Activated T-helper 2 cell treated with anti-CD3 and anti-CD28 coated beads, Interferon-gamma antibody, Interleukin-2, Interleukin-4, amounts not matched to agents 10 μg/mL and 5 μg/mL and 100 μg/mL, durations not matched to agents 14 hours and 24 hours and 36 hours (primary cell): Measurements from ENCODE around the gene GRIN2A. TPM values are rescaled to one million over a fixed set of nuclear protein-coding genes. Genes with fewer than 3 reads are reported as not detected.
A peak's percentile ranks its signal among the peaks of the same experiment; 100 is the strongest.

Experiments
- DNase-seq: peaks from one replicate; pipeline ENCODE4 v3.0.0; 2021; ENCODE audit warnings: low spot score
- H3K27ac Mint-ChIP-seq: one replicate; pipeline ENCODE4 v1.8.0; 2021; ENCODE audit warnings: mixed read lengths
- H3K27me3 Mint-ChIP-seq: one replicate; pipeline ENCODE4 v1.8.0; 2021; ENCODE audit warnings: low read depth, mixed read lengths
- H3K36me3 Mint-ChIP-seq: one replicate; pipeline ENCODE4 v1.8.0; 2021; ENCODE audit warnings: low read depth, mixed read lengths
- H3K4me1 Mint-ChIP-seq: one replicate; pipeline ENCODE4 v1.8.0; 2021; ENCODE audit warnings: low read depth, mixed read lengths
- H3K4me3 Mint-ChIP-seq: one replicate; pipeline ENCODE4 v1.8.0; 2021; ENCODE audit warnings: low read depth, mild to moderate bottlenecking, moderate library complexity, mixed read lengths
- H3K9me3 Mint-ChIP-seq: one replicate; pipeline ENCODE4 v1.8.0; 2021; ENCODE audit warnings: mixed read lengths
- intact Hi-C: fragments of 100-400 bp; cut with micrococcal nuclease; formaldehyde crosslinking; loops from one replicate; pipeline ENCODE4 v1.15.1; 2023
- total RNA-seq: library from RNA; stranded (reverse); gene quantifications from 2 replicates; pipeline ENCODE4 v1.2.3, GENCODE V29; 2022

Gene GRIN2A
- total RNA-seq, result not detected in 2 replicates

DNA sequence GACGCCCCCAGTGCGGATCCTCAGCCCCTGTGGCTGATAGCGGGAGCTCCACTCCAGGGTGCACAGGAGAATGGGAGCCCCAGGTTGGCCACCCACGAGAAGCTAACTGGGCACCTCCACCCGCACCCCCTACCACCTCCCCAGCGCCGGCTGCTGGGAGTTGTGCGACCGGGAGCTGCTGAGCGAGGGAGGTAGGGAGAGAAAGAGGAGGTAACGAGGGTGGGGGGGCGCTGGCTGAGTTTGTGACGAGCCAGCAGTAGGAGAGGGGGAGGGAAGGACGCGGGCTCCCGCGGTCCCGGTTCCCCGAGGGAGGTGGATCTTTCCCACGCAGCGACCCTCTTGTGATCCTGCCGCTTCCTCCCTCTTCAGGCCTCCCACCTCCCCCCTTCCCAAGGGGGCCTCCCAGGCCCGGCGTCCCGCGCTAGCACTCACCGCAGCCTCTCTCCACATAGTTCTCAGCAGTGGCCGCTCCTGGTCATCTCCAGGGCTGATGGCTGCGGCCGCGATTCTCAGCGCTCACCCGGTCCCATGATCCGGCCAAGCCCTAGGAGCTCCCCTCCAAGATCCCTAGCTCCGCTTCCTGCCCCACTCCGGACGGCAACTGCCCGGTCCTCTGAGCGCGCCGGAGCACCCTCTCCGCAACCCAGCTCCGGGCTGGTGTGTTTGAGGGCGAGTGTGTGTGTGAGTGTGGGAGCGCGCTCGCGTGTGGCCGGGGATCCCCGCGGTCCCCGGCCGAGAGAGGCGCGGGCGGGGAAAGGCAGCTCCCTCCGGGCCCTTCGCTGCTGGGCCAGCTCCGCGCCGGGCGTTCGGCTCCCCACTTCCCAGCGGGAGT lies at the start of gene GRIN2A:
GRIN2A (minus strand) TSS at position 207 of the 832 bp plus-strand sequence. CDS start 2,017 bp downstream, outside the sequence.
- peak within 1 kb of the TSS; percentile 3 for H3K4me3 Mint-ChIP-seq
- H3K36me3 Mint-ChIP-seq, result no peaks in the 10 kb centered on the region
- H3K27ac Mint-ChIP-seq, result no peak within 1 kb of the TSS
- no peaks in the 10 kb centered on the region for H3K9me3 Mint-ChIP-seq
- intact Hi-C loops, result no loop called here
- no peak for DNase-seq
- H3K4me1 Mint-ChIP-seq, result no peaks in the 10 kb centered on the region
- H3K27me3 Mint-ChIP-seq, result peaks cover 37% of the 10 kb centered on the region

DNA sequence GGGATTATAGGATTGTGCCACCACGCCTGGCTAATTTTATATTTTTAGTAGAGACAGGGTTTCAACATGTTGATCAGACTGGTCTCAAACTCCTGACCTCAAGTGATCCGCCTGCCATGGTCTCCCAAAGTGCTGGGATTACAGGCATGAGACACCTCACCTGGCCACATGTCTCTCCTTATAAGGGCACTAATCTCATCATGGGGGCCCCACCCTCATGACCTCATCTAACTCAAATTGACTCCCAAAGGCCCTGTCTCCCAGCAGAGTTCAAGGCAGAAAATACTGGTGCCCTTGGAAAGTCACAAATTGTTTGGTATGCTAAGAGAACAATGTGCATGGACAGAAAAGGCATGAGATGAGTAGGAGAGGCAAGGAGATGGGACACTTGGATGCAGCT lies 49.3 kb upstream of the GRIN2A start:
- DNase-seq, result no peak
- Mint-ChIP-seq H3K4me3 (no peak overlapping the region), H3K27ac (no peak overlapping the region), H3K4me1 (no peaks in the 10 kb centered on the region), H3K36me3 (no peaks in the 10 kb centered on the region), H3K9me3 (peaks cover 6% of the 10 kb centered on the region), H3K27me3 (no peaks in the 10 kb centered on the region)
- intact Hi-C loops, result no loop called here

DNA sequence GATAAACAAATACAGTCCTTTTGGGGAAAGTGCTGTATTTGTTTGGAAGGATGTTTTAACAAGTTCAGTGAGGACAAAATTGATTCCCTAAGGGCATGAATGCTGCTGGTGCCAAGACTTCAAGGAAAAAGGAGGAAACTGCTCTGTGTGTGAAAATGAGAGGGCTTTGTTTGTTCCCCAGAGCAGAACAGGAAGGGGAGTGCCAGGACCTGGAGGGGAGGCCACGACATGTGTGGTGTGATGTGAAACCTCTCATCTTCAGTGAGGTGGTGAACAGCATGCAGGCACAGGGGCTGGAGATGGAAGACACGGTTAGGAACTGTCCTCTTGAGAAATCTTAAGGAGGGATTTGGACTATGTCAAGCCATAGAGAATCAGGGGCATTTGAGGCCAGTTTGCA lies 46.6 kb upstream of the GRIN2A start:
- no peak overlapping the region for H3K27ac Mint-ChIP-seq
- H3K9me3 Mint-ChIP-seq, result peaks cover 6% of the 10 kb centered on the region
- H3K36me3 Mint-ChIP-seq, result no peaks in the 10 kb centered on the region
- no peak for DNase-seq
- H3K4me1 Mint-ChIP-seq, result no peaks in the 10 kb centered on the region
- H3K4me3 Mint-ChIP-seq, result no peak overlapping the region
- intact Hi-C loops, result no loop called here
- no peaks in the 10 kb centered on the region for H3K27me3 Mint-ChIP-seq

DNA sequence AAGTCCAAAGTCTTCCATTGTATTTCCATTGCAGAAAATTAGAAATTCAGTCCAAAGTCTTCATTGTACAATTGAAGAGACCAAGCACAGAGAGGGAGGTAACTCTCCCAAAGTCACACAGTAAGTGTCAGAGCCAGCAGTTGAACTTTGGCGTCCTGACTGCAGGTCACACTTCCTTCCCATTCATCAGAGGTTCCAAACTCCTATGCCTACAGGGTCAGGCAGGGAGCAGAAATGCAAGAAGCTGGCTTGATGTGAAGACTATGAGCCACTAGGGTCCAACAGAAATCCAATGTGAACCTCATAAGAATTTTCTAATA lies 44.7 kb upstream of the GRIN2A start:
- DNase-seq, result no peak
- Mint-ChIP-seq H3K27me3 (no peaks in the 10 kb centered on the region), H3K9me3 (peaks cover 6% of the 10 kb centered on the region), H3K4me3 (no peak overlapping the region), H3K27ac (no peak overlapping the region), H3K36me3 (no peaks in the 10 kb centered on the region), H3K4me1 (no peaks in the 10 kb centered on the region)
- intact Hi-C loops, result no loop called here

DNA sequence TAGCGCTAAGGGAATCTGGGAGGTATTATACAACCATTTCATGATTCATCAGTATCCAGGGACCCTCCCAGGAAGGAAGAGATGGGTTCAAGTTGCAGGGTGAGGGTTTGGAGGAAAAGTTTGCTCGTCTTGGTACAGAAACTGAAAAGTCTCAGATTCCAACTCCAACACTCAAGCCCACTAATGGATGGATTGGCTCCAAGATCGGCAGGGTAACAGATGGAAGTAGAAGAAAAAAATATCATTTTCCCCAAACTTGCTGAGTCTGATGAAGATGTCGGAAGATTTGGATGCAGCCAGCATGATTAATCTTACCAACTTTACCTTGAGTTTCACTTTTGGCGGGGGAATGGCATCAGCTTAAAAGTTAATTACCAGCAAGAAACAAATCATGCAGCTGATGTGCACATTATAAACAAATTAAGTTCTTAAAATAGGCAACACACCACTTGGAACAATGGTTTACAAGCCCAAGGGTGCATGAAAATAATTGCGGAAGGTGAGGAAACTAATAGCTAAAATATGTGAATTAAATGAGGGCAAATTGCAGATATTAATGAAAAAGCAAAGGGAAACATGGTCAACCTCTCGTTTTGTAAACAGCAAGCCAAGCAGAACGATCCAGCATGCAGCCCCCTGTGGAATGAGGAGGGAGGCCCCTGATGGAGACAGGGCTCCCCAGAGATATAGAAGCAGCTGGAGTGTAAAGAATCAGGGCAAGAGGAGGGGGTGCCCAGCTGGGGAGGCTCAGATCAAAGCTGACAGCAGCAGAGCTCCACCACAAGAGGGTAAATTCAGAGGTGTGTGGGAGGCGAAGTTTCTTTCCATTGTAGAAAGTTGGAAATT lies 44.1 kb upstream of the GRIN2A start:
- no peaks in the 10 kb centered on the region for H3K36me3 Mint-ChIP-seq
- H3K4me3 Mint-ChIP-seq, result no peak overlapping the region
- DNase-seq, result no peak
- no peaks in the 10 kb centered on the region for H3K9me3 Mint-ChIP-seq
- H3K27me3 Mint-ChIP-seq, result no peaks in the 10 kb centered on the region
- no peaks in the 10 kb centered on the region for H3K4me1 Mint-ChIP-seq
- intact Hi-C loops, result no loop called here
- H3K27ac Mint-ChIP-seq, result no peak overlapping the region

DNA sequence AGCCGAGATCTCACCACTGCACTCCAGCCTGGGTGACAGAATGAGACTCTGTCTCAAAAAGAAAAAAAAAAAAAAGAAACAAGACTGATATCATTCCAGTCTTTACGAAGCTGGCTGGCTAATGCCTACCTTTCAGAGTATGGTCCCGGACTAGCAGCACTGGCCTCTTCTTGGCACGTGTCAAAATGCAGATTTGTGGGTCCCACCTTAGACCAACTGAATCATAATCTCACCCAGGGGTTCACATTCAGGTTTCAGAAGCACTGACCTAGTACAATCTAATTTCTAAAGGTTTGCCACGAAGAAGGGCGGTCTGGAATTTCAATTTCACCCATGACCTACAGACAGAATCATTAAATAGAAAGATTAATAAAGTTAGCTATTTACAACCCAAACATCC lies 43.4 kb upstream of the GRIN2A start:
- no peaks in the 10 kb centered on the region for H3K9me3 Mint-ChIP-seq
- H3K27ac Mint-ChIP-seq, result no peak overlapping the region
- no peaks in the 10 kb centered on the region for H3K27me3 Mint-ChIP-seq
- DNase-seq, result no peak
- no peaks in the 10 kb centered on the region for H3K36me3 Mint-ChIP-seq
- H3K4me3 Mint-ChIP-seq, result no peak overlapping the region
- H3K4me1 Mint-ChIP-seq, result no peaks in the 10 kb centered on the region
- intact Hi-C loops, result no loop called here

DNA sequence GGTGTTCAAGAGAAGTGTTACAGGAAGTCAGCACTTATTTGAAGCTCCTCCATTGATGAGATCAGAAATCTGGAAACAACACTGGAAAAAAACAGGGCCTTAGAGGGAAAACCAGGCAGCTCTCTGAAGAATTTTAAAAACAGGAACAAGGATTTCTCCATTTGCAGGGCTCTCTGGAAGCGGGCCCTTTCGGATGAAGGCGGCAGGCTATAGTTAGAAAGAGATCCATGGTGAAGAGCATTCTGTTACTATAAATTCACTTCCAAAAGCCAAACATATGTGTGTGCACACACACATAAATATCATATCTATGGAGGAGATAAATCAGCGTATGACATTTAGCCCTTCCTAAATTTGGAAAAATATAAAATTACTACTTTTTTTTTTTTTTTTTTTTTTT lies 42.6 kb upstream of the GRIN2A start:
- Mint-ChIP-seq H3K4me1 (no peaks in the 10 kb centered on the region), H3K9me3 (no peaks in the 10 kb centered on the region), H3K27me3 (no peaks in the 10 kb centered on the region), H3K27ac (no peak overlapping the region), H3K36me3 (no peaks in the 10 kb centered on the region), H3K4me3 (no peak overlapping the region)
- DNase-seq, result no peak
- intact Hi-C loops, result no loop called here

DNA sequence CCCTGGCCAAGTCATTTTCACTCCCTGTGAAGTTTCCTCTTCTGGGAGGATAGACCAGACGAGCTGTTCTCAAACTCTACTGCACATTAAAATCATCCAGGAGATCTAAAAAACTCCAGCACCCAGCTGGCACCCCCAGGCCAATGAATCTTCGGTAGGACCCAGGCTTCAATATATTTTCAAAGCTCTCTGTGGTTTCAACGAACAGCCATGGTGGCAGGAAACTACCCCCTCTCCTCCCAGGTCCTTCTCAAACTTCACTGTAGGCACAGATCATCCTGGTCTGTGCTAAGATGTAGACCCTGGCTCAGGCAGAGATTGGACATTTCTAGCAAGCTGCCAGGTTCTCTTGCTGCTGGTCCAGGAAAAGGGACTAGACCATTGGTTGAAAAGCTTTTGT lies 38.7 kb upstream of the GRIN2A start:
- Mint-ChIP-seq H3K4me1 (no peaks in the 10 kb centered on the region), H3K36me3 (no peaks in the 10 kb centered on the region), H3K9me3 (no peaks in the 10 kb centered on the region), H3K27ac (no peak overlapping the region), H3K27me3 (no peaks in the 10 kb centered on the region), H3K4me3 (no peak overlapping the region)
- intact Hi-C loops, result no loop called here
- no peak for DNase-seq

DNA sequence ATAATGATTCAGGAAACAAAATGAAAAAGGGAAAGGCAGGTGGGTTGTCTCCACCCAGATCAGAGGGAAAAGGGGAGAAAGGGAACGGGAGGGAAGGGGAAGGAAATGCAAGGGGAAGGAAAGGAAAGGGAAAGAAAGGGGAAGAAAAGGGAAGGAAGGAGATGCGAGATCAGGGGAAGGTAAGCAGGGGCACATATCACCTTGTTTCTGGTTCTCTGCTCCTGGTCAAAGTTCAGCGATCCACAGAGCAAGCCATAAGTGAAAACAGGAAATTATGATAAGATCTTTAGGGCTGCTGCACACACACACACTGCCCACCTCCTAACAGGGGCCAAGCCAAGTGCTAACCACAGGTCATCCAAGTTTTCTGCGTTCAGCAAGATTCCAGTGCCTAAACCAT lies 37.5 kb upstream of the GRIN2A start:
- no peak overlapping the region for H3K27ac Mint-ChIP-seq
- H3K9me3 Mint-ChIP-seq, result no peaks in the 10 kb centered on the region
- no peaks in the 10 kb centered on the region for H3K36me3 Mint-ChIP-seq
- H3K27me3 Mint-ChIP-seq, result no peaks in the 10 kb centered on the region
- H3K4me3 Mint-ChIP-seq, result no peak overlapping the region
- no peaks in the 10 kb centered on the region for H3K4me1 Mint-ChIP-seq
- intact Hi-C loops, result no loop called here
- DNase-seq, result no peak

DNA sequence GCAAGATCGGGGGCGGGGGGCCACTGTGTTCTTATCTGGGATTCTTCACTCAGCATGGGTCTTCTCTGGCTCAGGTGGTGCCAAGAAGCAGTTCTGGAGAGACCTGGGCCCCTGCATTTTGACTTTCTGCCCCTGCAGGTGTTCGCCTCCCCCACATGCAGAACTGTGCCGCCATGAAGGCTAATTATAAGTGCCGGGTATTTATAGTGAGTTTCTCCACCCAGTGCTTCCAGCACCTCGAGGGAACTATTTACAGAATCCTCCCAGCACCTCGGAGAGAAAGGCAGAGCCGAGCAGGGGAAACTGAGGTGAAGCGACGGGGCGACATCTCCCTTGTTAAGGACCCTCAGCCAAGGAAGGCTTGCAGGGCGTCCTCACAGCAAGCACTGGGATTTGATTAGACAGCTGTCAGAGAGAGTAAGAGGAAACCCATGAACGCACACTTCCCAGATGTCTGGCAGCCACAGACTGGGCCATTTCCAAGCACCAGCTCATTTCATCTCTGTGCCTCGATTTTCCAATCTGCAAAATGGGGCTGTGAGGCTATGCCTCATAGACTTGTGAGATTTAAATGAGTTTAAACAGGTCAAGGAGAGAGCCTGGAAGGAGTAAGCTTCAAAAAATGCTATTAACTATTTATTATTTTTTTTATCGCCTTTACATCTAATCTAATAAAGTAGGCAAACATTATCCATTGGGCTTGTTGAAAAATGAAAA lies 36.4 kb upstream of the GRIN2A start:
- intact Hi-C loops, result no loop called here
- H3K27me3 Mint-ChIP-seq, result no peaks in the 10 kb centered on the region
- H3K4me3 Mint-ChIP-seq, result no peak overlapping the region
- H3K36me3 Mint-ChIP-seq, result no peaks in the 10 kb centered on the region
- DNase-seq, result no peak
- no peaks in the 10 kb centered on the region for H3K4me1 Mint-ChIP-seq
- H3K9me3 Mint-ChIP-seq, result no peaks in the 10 kb centered on the region
- no peak overlapping the region for H3K27ac Mint-ChIP-seq

DNA sequence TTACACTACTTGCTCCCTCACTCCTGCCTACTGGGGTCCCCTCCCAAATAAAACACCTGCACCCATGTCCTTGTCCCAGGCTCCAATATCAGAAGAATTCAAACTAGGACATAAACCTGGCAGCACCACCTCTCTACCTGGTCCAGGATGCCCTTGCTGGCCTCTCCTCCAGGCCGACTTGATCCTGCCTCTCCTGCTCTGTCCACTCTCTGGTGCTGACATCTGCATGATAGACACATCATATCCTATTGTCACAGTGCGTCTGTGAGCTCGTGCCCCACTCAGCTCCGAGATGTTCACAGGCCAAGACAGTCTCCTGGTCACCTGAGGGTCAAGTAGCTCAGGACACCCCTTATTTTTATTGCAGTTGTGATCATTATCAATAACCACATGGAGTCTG lies 31.5 kb upstream of the GRIN2A start:
- Mint-ChIP-seq H3K4me1 (no peaks in the 10 kb centered on the region), H3K36me3 (no peaks in the 10 kb centered on the region), H3K27ac (no peak overlapping the region), H3K9me3 (no peaks in the 10 kb centered on the region), H3K4me3 (no peak overlapping the region), H3K27me3 (no peaks in the 10 kb centered on the region)
- intact Hi-C loops, result no loop called here
- DNase-seq, result no peak

DNA sequence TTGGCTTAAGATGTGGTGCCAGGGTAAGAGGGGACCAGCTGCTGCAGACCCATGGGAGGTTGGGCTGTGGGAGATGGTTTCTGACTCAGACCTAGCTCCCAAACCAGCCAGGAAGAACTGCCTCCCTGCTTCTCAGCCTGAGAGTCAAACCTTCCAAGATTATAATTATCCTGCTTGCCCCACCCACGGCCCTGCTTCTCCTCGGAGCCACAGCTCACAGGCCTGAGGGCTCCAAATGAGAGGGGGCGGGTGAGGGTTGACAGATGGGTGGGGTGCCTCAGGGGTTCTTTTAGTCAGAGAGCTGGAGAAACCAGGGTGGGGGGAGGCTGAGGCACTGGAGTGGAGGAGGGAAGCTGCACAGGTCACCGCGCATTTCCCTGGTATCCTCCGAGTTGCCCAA lies 28.7 kb upstream of the GRIN2A start:
- H3K4me3 Mint-ChIP-seq, result no peak overlapping the region
- H3K4me1 Mint-ChIP-seq, result no peaks in the 10 kb centered on the region
- intact Hi-C loops, result no loop called here
- H3K27ac Mint-ChIP-seq, result no peak overlapping the region
- no peak for DNase-seq
- no peaks in the 10 kb centered on the region for H3K9me3 Mint-ChIP-seq
- no peaks in the 10 kb centered on the region for H3K36me3 Mint-ChIP-seq
- no peaks in the 10 kb centered on the region for H3K27me3 Mint-ChIP-seq

DNA sequence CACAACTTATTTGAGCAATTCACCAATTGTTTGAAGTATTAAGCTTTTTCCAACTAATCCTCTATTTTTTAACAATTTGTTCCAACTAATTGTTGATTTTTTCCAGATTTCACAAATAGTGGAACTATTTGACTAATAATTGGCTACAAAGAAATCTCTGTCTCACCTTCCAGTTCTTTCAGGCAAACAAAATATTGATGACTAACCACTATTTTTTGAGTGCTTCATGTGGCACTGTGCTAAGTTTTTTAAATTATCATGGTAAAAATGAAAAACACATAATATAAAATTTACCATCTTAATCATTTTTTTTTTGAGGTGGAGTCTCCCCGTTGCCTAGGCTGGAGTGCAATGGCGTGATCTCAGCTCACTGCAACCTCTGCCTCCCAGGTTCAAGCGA lies 24.6 kb upstream of the GRIN2A start:
- H3K27me3 Mint-ChIP-seq, result no peaks in the 10 kb centered on the region
- intact Hi-C loops, result no loop called here
- H3K4me1 Mint-ChIP-seq, result no peaks in the 10 kb centered on the region
- H3K27ac Mint-ChIP-seq, result no peak overlapping the region
- no peaks in the 10 kb centered on the region for H3K9me3 Mint-ChIP-seq
- H3K36me3 Mint-ChIP-seq, result no peaks in the 10 kb centered on the region
- H3K4me3 Mint-ChIP-seq, result no peak overlapping the region
- no peak for DNase-seq
